ENCODE measurements around the gene OR4D10. TPM values are rescaled to one million over a fixed set of nuclear protein-coding genes. Genes with fewer than 3 reads are reported as not detected.
"Not testable (repeated sequence)": the region's sequence is repeated elsewhere in the genome, so short reads cannot be mapped to it uniquely, and the experiment has no call there.

Gene OR4D10
- total RNA-seq, 1 donor from 2014 or later, result not detected

- Mint-ChIP-seq H3K27me3 (ENCODE audit: unreplicated experiment) (no peaks in the 10 kb centered on the region), H3K36me3 (ENCODE audit: unreplicated experiment) (no peaks in the 10 kb centered on the region), H3K9me3 (ENCODE audit: unreplicated experiment) (peaks cover under 1% of the 10 kb centered on the region), H3K4me1 (ENCODE audit: low read depth, unreplicated experiment) (peaks cover 14% of the 10 kb centered on the region), H3K27ac (ENCODE audit: unreplicated experiment) (no peak overlapping the region), H3K4me3 (ENCODE audit: unreplicated experiment) (no peak overlapping the region)
- TF ChIP-seq CTCF (IDR thresholded peaks at IDR 0.05; ENCODE audit: partially characterized antibody, unreplicated experiment), result peak; percentile 91
- DNase-seq, result no peak
These were observed 43.1 kb upstream of the OR4D10 start for GRCh38 chr11:59429924-59430516.

- no peak for DNase-seq
- TF ChIP-seq CTCF (IDR thresholded peaks at IDR 0.05; ENCODE audit: partially characterized antibody, unreplicated experiment), result no peak
- H3K36me3 Mint-ChIP-seq (ENCODE audit: unreplicated experiment), result no peaks in the 10 kb centered on the region
- H3K27ac Mint-ChIP-seq (ENCODE audit: unreplicated experiment), result no peak within 1 kb of the TSS
- peaks cover 2% of the 10 kb centered on the region for H3K4me1 Mint-ChIP-seq (ENCODE audit: low read depth, unreplicated experiment)
- H3K9me3 Mint-ChIP-seq (ENCODE audit: unreplicated experiment), result no peaks in the 10 kb centered on the region
- no peaks in the 10 kb centered on the region for H3K27me3 Mint-ChIP-seq (ENCODE audit: unreplicated experiment)
- H3K4me3 Mint-ChIP-seq (ENCODE audit: unreplicated experiment), result no peak within 1 kb of the TSS
These were observed 36.9 kb upstream of the OR4D10 start, which contains the start of gene OR5A1 for GRCh38 chr11:59436169-59436568. Gene OR5A1 (plus strand): TSS chr11:59436469. CDS start chr11:59443169, 6,700 bp downstream.

- H3K36me3 Mint-ChIP-seq (ENCODE audit: unreplicated experiment), result no peaks in the 10 kb centered on the region
- no peak for TF ChIP-seq CTCF (IDR thresholded peaks at IDR 0.05; ENCODE audit: partially characterized antibody, unreplicated experiment)
- H3K27ac Mint-ChIP-seq (ENCODE audit: unreplicated experiment), result no peak overlapping the region
- DNase-seq, result no peak
- H3K4me3 Mint-ChIP-seq (ENCODE audit: unreplicated experiment), result peak overlapping the region; percentile 6
- no peaks in the 10 kb centered on the region for H3K9me3 Mint-ChIP-seq (ENCODE audit: unreplicated experiment)
- H3K27me3 Mint-ChIP-seq (ENCODE audit: unreplicated experiment), result no peaks in the 10 kb centered on the region
- H3K4me1 Mint-ChIP-seq (ENCODE audit: low read depth, unreplicated experiment), result peaks cover 2% of the 10 kb centered on the region
These were observed 35.3 kb upstream of the OR4D10 start for GRCh38 chr11:59437770-59438169.

GRCh38 chr11:59445624-59446023 lies 27.5 kb upstream of the OR4D10 start:
- H3K4me3 Mint-ChIP-seq (ENCODE audit: unreplicated experiment); DNase-seq; H3K27ac Mint-ChIP-seq (ENCODE audit: unreplicated experiment); H3K27me3 Mint-ChIP-seq (ENCODE audit: unreplicated experiment); H3K4me1 Mint-ChIP-seq (ENCODE audit: low read depth, unreplicated experiment); H3K9me3 Mint-ChIP-seq (ENCODE audit: unreplicated experiment); H3K36me3 Mint-ChIP-seq (ENCODE audit: unreplicated experiment): not testable (repeated sequence)

GRCh38 chr11:59448484-59448883 lies 24.6 kb upstream of the OR4D10 start:
- H3K36me3 Mint-ChIP-seq (ENCODE audit: unreplicated experiment), result no peaks in the 10 kb centered on the region
- H3K4me1 Mint-ChIP-seq (ENCODE audit: low read depth, unreplicated experiment), result no peaks in the 10 kb centered on the region
- no peak overlapping the region for H3K4me3 Mint-ChIP-seq (ENCODE audit: unreplicated experiment)
- TF ChIP-seq CTCF (IDR thresholded peaks at IDR 0.05; ENCODE audit: partially characterized antibody, unreplicated experiment), result no peak
- no peaks in the 10 kb centered on the region for H3K9me3 Mint-ChIP-seq (ENCODE audit: unreplicated experiment)
- DNase-seq, result no peak
- no peaks in the 10 kb centered on the region for H3K27me3 Mint-ChIP-seq (ENCODE audit: unreplicated experiment)
- H3K27ac Mint-ChIP-seq (ENCODE audit: unreplicated experiment), result no peak overlapping the region

Data from glutamatergic neuron (in vitro differentiated cells).